SH-SY5Y (cell line): ENCODE data around the gene ELF5.

ENCODE experiments used
- GATA2 ChIP-seq: IDR thresholded peaks from 2 replicates; pipeline ENCODE4 v1.6.1; 2011; ENCODE audit warnings: mild to moderate bottlenecking, low read depth, low read length
- GATA3 ChIP-seq: IDR thresholded peaks from 2 replicates; pipeline ENCODE4 v1.6.1; 2011; ENCODE audit warnings: low read depth, mild to moderate bottlenecking, low read length, moderate library complexity

The ELF5 gene

GRCh38 chr11:34513682-34514449 is at the start of gene ELF5:
Gene ELF5 (minus strand): TSS chr11:34513794. CDS start chr11:34505749, 8,045 bp downstream.
- TF ChIP-seq GATA2 (no peak), GATA3 (no peak)

GRCh38 chr11:34562976-34563375 is 49.4 kb upstream of the ELF5 start:
- TF ChIP-seq GATA2 (no peak), GATA3 (no peak)

GRCh38 chr11:34560511-34560910 is 46.9 kb upstream of the ELF5 start:
- no peak for TF ChIP-seq GATA2

- TF ChIP-seq GATA2 (no peak), GATA3 (no peak)
Measured at GRCh38 chr11:34558673-34559072, 45.1 kb upstream of the ELF5 start.

GRCh38 chr11:34558211-34558610 is 44.6 kb upstream of the ELF5 start:
- no peak for TF ChIP-seq GATA3
- TF ChIP-seq GATA2, result no peak

DNA sequence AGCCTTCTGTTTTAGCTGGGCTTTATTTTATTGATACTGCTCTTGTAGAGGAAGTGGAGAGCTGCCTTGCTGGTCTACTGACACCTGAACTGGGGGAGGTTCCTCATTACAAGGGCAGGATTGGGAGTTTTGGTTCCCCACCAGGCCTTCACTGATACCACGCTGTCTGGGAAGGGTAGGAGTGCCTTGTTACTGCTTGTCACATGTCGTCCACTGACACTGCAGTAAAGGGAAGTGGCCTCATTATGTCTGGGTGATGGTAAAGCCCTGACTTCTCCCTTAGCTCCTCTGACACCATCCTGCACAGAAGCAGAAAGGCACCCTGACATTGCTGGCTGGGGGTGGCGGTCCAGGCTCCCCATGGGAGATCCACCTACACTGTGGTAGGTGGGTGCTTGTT is 38.7 kb upstream of the ELF5 start:
- no peak for TF ChIP-seq GATA3
- TF ChIP-seq GATA2, result no peak

DNA sequence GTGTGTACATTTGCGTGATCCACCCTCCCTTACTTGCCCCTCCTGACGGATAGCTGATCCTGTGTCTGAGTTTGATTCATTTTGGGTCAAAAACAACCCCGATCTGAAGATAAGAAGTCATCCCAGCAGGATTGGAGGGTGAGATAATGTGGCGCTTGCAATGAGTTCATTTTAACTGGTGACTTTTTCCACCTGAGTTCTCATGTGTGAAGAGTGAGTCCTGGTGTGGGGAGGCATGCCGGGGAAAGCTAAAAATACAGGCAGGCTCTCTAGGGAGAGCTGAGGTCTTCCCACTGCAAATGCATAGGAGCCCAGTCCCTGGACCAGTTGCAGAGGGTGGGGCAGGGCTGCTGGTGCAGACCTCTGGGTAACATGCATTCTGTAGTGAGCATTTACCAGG is 35.7 kb upstream of the ELF5 start:
- TF ChIP-seq GATA3, result no peak
- TF ChIP-seq GATA2, result no peak

- no peak for TF ChIP-seq GATA2
- no peak for TF ChIP-seq GATA3
Measured at GRCh38 chr11:34548278-34548677, 34.7 kb upstream of the ELF5 start.

- no peak for TF ChIP-seq GATA3
- no peak for TF ChIP-seq GATA2
Measured at GRCh38 chr11:34546511-34547209, 33.1 kb upstream of the ELF5 start.

GRCh38 chr11:34542089-34542488 is 28.5 kb upstream of the ELF5 start:
- TF ChIP-seq GATA2 (no peak), GATA3 (no peak)

GRCh38 chr11:34540870-34541269 is 27.3 kb upstream of the ELF5 start:
- TF ChIP-seq GATA2 (no peak), GATA3 (no peak)

- no peak for TF ChIP-seq GATA3
- TF ChIP-seq GATA2, result no peak
Measured at GRCh38 chr11:34537636-34538035, 24.0 kb upstream of the ELF5 start.

DNA sequence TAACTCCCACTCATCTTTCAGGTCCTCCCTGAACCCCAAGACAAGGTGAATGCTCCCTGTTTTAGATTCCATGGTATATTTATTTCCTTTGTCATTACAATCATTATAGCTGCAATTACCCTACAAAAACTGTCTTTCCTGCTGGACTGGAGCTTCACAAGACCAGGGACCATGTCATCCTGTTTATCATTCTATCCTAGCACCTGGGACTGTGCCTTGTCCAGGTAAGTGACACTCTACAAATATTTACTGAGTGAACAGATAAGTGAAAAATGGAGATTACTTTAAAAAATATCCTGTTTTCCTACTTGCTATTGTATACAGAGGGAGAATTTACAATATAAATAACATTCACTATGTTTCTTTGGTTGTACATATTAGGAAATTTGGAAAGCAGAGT is 22.5 kb upstream of the ELF5 start:
- TF ChIP-seq GATA2 (no peak), GATA3 (no peak)

GRCh38 chr11:34534826-34535225 is 21.2 kb upstream of the ELF5 start:
- TF ChIP-seq GATA2, result no peak
- no peak for TF ChIP-seq GATA3

DNA sequence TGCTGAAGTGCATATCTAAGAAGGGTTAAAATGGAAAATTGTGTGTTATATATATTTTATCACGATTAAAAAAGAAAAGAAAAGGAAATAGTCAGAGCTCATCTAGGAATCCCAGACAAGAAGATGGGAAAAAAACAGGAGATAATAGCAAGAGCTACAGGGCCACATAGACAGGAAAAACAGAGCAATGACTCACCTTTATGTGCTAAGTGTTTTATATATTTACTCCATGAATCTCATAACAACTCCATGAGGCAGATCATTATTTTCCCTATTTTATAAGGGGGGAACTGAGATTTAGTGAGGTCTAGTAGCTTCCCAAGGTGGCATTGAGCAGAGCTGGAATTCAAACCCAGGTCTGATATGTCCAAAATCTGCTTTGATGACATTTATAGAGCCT is 18.1 kb upstream of the ELF5 start:
- TF ChIP-seq GATA3 (no peak), GATA2 (no peak)

GRCh38 chr11:34530545-34531234 is 17.1 kb upstream of the ELF5 start:
- TF ChIP-seq GATA3 (no peak), GATA2 (no peak)
